Adipose tissue (tissue), 3 donors: Measurements from ENCODE around the gene MRO. TPM values are rescaled to one million over a fixed set of nuclear protein-coding genes. Genes with fewer than 3 reads are reported as not detected.
"Not testable (repeated sequence)": the region's sequence is repeated elsewhere in the genome, so short reads cannot be mapped to it uniquely, and the experiment has no call there.

Experiments
- H3K27ac ChIP-seq: one replicate; pipeline ENCODE4 v1.5.1; 2013; ENCODE audit warnings: low read depth, low read length
- WGBS, 3 donors: extraction: QIAGEN DNeasy Blood & Tissue Kit; methylation state at CpG; one replicate each; pipeline ENCODE4 v1.1.7; 2013; 5-methylcytosine and 5-hydroxymethylcytosine counted together
- polyA plus RNA-seq, 3 donors: library from polyadenylated mRNA; stranded (reverse); fragments of 200-250 nt; gene quantifications; one replicate each; pipeline ENCODE4 v1.2.3, GENCODE V29; 2013
- donor health status: healthy with polysubstance abuse.
- donor health status: Bipolar disorder and iron deficiency.
- donor health status: healthy.

Gene MRO
- polyA plus RNA-seq, 3 donors = 0.61 to 3.5 (median 0.85) TPM

GRCh38 chr18:50842846-50843245, 23.0 kb upstream of the MRO start:
- no peak overlapping the region for H3K27ac ChIP-seq
- WGBS, 3 donors = 0 to 38% (median 2%) methylated on average over 1 of the region's 1 CpG

DNA sequence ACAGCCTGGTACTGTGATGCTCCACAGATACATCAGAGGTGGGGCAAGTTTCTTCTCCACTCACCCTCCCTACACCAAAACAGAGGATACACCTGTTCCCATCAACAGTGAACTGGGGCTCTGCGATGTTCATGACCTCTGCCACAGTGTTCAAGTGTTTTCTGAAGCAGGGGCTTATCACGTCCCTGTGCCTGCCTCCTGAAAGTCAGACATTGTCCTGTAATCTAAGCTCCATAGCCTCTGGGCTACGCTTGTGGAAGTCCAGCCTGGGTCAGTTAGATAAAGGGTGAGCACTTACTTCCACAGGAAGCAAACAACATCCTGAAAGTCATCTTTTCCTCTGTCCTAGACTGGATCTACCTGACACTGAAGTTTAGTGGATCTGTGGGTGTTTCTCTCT, 20.2 kb upstream of the MRO start:
- H3K27ac ChIP-seq = no peak overlapping the region
- WGBS, 3 donors = 48 to 67% (median 61%) methylated on average over 3 of the region's 3 CpGs

DNA sequence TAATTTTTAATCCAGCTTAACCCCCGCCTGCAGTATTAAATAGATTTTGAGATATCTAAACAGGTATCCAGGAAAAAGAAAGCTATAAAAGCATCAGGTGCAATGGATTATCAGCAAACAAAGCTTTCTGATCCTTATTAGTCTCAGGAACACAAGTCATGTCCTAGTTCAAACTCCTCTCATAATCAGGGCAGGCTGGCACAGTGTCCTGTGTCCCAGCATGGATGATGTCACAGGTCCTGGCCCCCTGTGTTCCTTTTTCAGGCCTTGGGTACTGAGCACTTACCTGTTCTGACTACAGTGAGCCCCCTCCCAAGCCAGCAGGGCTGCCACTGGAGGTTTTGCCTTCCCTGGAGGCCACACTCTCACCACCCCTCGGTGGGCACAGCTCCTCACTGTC, 19.5 kb upstream of the MRO start:
- no peak overlapping the region for H3K27ac ChIP-seq

DNA sequence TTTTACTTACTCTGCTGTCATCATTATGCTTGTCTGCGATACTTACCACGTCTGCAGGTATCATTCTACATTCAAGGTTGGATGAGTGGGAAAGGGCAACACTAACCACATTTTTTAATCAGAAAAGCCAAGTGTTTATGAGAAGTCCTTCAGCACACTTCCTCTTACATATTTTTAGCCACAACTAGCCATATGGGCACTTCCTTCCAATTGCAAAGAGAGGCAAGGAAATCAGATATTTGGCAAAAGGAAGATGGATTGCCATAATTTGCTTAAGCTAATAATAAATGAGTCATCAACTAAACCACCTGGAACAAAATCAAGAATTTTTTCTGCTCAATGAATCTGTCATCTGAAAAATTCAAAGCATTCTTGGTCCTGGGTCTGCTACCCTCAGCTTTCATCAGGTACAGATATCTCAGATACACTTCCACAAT, 16.7 kb upstream of the MRO start:
- H3K27ac ChIP-seq = no peak overlapping the region
- WGBS, 3 donors = 25 to 49% (median 37%) methylated on average over 2 of the region's 2 CpGs

More for the DNA sequence above, 19.5 kb upstream of the MRO start:
- WGBS, 3 donors = 75 to 90% (median 76%) methylated on average over 2 of the region's 2 CpGs

DNA sequence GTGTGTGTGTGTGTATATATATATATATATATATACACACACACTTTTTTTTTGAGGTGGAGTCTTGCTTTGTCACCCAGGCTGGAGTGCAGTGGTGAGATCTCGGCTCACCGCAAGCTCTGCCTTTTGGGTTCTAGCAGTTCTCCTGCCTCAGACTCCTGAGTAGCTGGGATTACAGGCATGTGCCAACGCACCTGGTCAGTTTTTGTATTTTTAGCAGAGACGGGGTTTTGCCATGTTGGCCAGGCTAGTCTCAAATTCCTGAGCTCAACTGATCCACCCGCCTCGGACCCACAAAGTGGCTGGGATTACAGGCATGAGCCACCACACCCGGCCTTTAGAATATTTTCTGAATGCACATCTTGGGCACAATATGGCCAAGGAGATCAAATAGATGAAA, 13.7 kb upstream of the MRO start:
- 93 to 95% (median 95%) methylated on average over 7 of the region's 7 CpGs for WGBS, 3 donors

GRCh38 chr18:50832754-50833153, 12.9 kb upstream of the MRO start:
- no peak overlapping the region for H3K27ac ChIP-seq
- WGBS, 3 donors = 87 to 93% (median 93%) methylated on average over 2 of the region's 2 CpGs

More for the DNA sequence above, 13.7 kb upstream of the MRO start:
- H3K27ac ChIP-seq = not testable (repeated sequence)

GRCh38 chr18:50830544-50830943, 10.7 kb upstream of the MRO start:
- WGBS, 3 donors = 85 to 90% (median 88%) methylated on average over 5 of the region's 5 CpGs
- H3K27ac ChIP-seq = no peak overlapping the region

GRCh38 chr18:50829644-50830043, 9.8 kb upstream of the MRO start:
- H3K27ac ChIP-seq = no peak overlapping the region
- 78 to 92% (median 89%) methylated on average over 5 of the region's 5 CpGs for WGBS, 3 donors

DNA sequence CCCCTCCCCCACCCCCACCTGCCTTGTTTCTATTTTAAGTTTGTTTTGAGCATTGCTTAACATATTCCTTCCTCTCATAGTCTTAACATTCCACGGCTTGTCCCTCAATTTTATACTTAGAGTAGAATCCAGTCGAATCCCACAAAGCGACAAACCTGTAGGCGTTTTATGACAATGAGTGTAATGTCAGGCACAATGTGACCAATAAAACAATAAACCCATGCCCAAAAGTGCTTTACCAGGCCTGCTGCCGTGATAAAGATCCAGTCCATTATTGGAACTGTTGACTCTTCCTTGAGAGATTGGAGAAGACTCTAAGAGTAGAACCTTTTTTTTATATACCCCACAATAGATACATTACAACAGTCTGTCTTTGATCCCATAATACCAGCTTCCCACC, 6.2 kb upstream of the MRO start:
- 79 to 94% (median 83%) methylated on average over 5 of the region's 5 CpGs for WGBS, 3 donors
- no peak overlapping the region for H3K27ac ChIP-seq

DNA sequence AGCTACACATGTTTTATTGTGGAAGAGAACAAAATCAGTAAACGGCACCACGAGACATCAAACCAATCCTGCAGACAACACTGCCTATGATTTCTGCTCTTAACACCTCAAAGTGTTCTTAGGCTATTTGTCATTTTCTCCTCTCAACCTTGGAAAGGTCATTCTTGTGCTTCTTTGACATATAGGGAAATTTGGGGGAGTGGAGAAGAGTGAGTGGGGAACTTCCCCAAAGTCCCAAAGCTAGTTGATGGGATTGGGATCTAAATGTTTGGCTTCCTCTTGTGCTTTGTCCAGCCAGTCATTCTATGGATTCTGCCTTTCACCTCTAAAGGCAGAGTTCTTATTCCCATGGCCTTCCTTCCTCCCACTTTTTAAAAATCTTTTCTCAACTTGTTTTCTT, 5.8 kb upstream of the MRO start:
- WGBS, 3 donors = 89 to 94% (median 93%) methylated on average over 2 of the region's 2 CpGs
- no peak overlapping the region for H3K27ac ChIP-seq

GRCh38 chr18:50822756-50823155, 2.9 kb upstream of the MRO start:
- 92 to 96% (median 95%) methylated on average over 10 of the region's 10 CpGs for WGBS, 3 donors
- no peak overlapping the region for H3K27ac ChIP-seq

GRCh38 chr18:50820901-50821520, 1.2 kb upstream of the MRO start:
- no peak overlapping the region for H3K27ac ChIP-seq
- WGBS, 3 donors = 60 to 65% (median 60%) methylated on average over 5 of the region's 5 CpGs

DNA sequence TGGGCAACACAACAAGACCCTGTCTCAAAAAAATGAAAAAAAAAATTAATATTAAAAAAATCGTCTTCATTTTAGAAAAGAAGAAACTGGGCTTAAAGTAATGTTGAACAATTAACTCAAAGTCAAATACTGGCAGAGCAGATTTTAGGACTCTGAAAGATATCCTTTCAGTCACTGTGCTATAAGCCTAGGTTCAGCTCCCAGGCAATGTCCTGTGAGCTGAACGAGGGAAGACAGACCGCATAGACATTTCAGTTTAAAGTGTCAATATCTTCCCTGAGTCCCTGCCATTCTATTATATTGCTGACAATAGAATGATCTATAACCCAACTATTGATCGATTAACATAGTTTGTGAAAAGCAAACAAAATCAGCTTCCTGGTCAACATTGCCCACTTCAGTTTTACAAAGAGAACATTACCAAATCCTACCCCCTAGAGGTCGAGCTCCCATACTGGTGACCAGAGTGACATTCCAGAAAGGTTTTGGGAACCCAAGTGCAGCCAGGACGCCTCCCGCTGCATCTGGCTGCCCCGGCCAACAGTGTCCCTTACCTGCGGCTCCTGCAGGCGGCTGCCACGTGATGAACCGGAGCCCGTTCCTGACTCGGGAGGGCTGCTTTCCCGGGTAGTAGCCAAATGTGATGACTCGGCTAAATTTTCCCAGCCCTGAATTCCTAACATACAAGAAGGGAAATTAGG, 639 bp downstream of the MRO start:
- WGBS, 3 donors = 6 to 17% (median 17%) methylated on average over 16 of the region's 16 CpGs

DNA sequence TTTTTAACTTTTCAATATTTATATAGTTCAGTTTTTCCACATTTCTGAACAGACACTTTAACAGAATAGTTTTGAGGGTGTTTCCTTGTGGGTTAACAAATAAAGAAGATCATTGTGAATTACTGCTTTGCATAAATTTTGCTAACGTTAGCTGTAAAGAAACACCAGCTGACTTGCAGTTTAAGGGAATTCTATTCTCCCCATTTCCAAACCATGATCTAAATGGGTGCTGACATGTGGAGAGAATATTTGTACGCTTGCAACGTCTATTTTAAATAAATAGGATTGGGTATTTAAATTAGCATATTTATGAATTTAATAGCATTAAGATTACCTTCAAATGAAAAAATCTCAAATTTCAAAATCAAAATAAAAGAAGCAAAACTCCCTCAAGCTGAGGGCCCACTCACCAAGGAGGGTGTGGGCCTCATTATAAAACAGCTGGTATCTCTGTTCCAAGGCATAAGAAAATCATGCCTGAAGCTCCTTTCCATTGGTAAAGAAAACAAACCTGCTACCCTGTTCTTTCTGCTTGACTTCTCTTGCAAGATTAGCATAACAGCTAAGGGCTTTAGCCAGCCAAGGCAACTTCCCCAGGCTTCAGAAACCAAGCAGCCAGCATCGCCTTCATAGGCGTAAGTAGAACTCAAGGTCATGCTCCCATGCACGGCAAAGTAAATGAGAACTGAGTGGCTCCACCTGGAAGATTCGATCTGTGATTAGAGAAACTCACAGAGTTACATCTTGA, 3.2 kb downstream of the MRO start:
- WGBS, 3 donors = 64 to 86% (median 86%) methylated on average over 7 of the region's 7 CpGs
- H3K27ac ChIP-seq = no peak overlapping the region

More for the DNA sequence above, 639 bp downstream of the MRO start:
- no peak overlapping the region for H3K27ac ChIP-seq

DNA sequence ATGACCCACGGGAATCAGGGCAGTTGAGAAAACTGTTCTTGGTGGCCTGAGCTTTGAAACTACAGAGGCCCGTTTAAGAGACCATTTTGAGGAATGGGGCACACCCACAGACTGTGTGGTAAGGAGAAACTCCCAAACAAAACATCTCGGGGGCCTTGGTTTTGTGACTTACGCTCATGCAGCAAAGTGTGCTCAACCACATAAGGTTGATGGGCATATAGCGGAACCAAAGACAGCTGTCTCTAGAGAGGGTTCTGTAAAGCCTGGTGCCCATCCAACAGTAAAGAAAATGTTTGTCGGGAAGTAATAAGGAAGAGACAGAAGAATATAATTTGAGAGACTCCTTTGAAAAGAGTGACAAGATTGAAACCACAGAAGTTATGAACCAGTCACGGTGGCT, 5.4 kb downstream of the MRO start:
- WGBS, 3 donors = 72 to 80% (median 74%) methylated on average over 7 of the region's 7 CpGs
- H3K27ac ChIP-seq = no peak overlapping the region

- H3K27ac ChIP-seq = no peak overlapping the region
- 91 to 93% (median 93%) methylated on average over 2 of the region's 2 CpGs for WGBS, 3 donors
Measured at GRCh38 chr18:50813353-50813752, 6.5 kb downstream of the MRO start.

DNA sequence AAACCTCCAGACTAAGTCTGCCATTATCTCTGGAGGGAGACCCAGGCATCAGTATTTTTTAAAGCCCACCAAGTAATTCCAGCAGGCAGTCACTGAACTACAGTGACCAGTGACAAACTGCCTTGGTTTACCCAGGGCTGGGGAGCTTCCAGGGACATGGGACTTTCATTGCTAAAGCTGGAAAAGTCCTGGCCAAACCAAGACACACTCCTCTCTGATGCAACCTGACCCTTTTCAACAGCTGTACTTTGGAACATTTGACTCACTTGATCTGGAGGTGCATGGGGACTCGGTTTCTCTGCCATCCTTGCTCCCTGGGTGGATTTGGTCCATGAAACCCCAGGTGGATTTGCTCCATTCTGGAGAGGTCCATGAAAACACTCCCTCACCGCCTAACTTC, 7.0 kb downstream of the MRO start:
- no peak overlapping the region for H3K27ac ChIP-seq
- WGBS, 3 donors = 81 to 94% (median 89%) methylated on average over 2 of the region's 2 CpGs

- H3K27ac ChIP-seq = no peak overlapping the region
- WGBS, 3 donors = 74 to 78% (median 78%) methylated on average over 2 of the region's 2 CpGs
Measured at GRCh38 chr18:50807176-50807575, 12.6 kb downstream of the MRO start.

GRCh38 chr18:50806208-50806616, 13.6 kb downstream of the MRO start:
- 17 to 20% (median 20%) methylated on average over 15 of the region's 15 CpGs for WGBS, 3 donors
- no peak overlapping the region for H3K27ac ChIP-seq
